Immature natural killer cell (primary cell): ENCODE data around the gene SF3B6. TPM values are rescaled to one million over a fixed set of nuclear protein-coding genes. Genes with fewer than 3 reads are reported as not detected.

Experiments
- polyA plus RNA-seq, 3 donors: library from polyadenylated mRNA; unstranded; fragments of 300-500 nt; fragmentation: Illumina TruSeq; gene quantifications; one replicate each; pipeline ENCODE4 v1.2.3, GENCODE V29; 2021

Gene SF3B6
- polyA plus RNA-seq, 3 donors from 2014 or later = 173 to 199 (median 182) TPM

Other genes starting within 250 kb of the SF3B6 start
- gene ATAD2B, start 149.2 kb downstream of the SF3B6 start, polyA plus RNA-seq = 10 to 100 TPM in 1 of 3 donors, 1 to 10 TPM in 2; 6.0 to 17.5 (median 8.4) TPM
- 10 to 100 TPM; 11.3 to 16.2 (median 14.3) TPM for gene UBXN2A, start 135.9 kb downstream of the SF3B6 start, polyA plus RNA-seq
- under 1 TPM in 1 of 3 donors, not detected in 2; 0.42 TPM for gene MFSD2B, start 66.2 kb downstream of the SF3B6 start, polyA plus RNA-seq
- gene WDCP, start 28.9 kb downstream of the SF3B6 start, polyA plus RNA-seq = 1 to 10 TPM; 2.5 to 6.3 (median 5.0) TPM
- gene FKBP1B, start 26.6 kb downstream of the SF3B6 start, polyA plus RNA-seq = 1 to 10 TPM; 5.3 to 8.6 (median 7.8) TPM
- gene TP53I3, start 8.5 kb upstream of the SF3B6 start, polyA plus RNA-seq = 1 to 10 TPM in 1 of 3 donors, under 1 TPM in 1, not detected in 1; 0.69 to 1.2 TPM
- not detected for gene PFN4, start 47.0 kb upstream of the SF3B6 start, polyA plus RNA-seq
- 10 to 100 TPM in 2 of 3 donors, 1 to 10 TPM in 1; 4.1 to 16.2 (median 16.1) TPM for gene FAM228B, start 47.1 kb upstream of the SF3B6 start, polyA plus RNA-seq
- gene FAM228A, start 98.7 kb upstream of the SF3B6 start, polyA plus RNA-seq = under 1 TPM; 0.14 to 0.41 (median 0.21) TPM